IPS-NIHi11 (cell line): ENCODE measurements around the gene RELN.
"Not testable (repeated sequence)": the region's sequence is repeated elsewhere in the genome, so short reads cannot be mapped to it uniquely, and the experiment has no call there.

Experiments
- DNase-seq: peaks from one replicate; pipeline ENCODE4 v3.0.0; 2012; ENCODE audit warnings: mixed read lengths, low spot score

RELN gene

GRCh38 chr7:103989200-103989784 is at the start of gene RELN:
TSS of gene RELN (minus strand) at chr7:103989658. CDS start at chr7:103989356, 302 bp downstream.
- DNase-seq = peak; percentile 67

GRCh38 chr7:104038136-104038535 is 48.7 kb upstream of the RELN start:
- no peak for DNase-seq

- DNase-seq = not testable (repeated sequence)
Measured at GRCh38 chr7:104036889-104037288, 47.4 kb upstream of the RELN start.

- no peak for DNase-seq
Measured at GRCh38 chr7:104035351-104035750, 45.9 kb upstream of the RELN start.

GRCh38 chr7:104034679-104035078 is 45.2 kb upstream of the RELN start:
- DNase-seq = no peak

- no peak for DNase-seq
Measured at GRCh38 chr7:104033837-104034236, 44.4 kb upstream of the RELN start.

GRCh38 chr7:104032486-104032885 is 43.0 kb upstream of the RELN start:
- no peak for DNase-seq

GRCh38 chr7:104029765-104030164 is 40.3 kb upstream of the RELN start:
- no peak for DNase-seq

GRCh38 chr7:104024632-104025031 is 35.2 kb upstream of the RELN start:
- no peak for DNase-seq

GRCh38 chr7:104023100-104023499 is 33.6 kb upstream of the RELN start:
- DNase-seq = no peak

GRCh38 chr7:104018425-104018824 is 29.0 kb upstream of the RELN start:
- no peak for DNase-seq

GRCh38 chr7:104017001-104017400 is 27.5 kb upstream of the RELN start:
- DNase-seq = no peak

- no peak for DNase-seq
Measured at GRCh38 chr7:104012835-104013234, 23.4 kb upstream of the RELN start.

GRCh38 chr7:104011829-104012228 is 22.4 kb upstream of the RELN start:
- no peak for DNase-seq

GRCh38 chr7:104010052-104010909 is 20.8 kb upstream of the RELN start:
- DNase-seq = no peak

GRCh38 chr7:104008107-104008506 is 18.6 kb upstream of the RELN start:
- no peak for DNase-seq

GRCh38 chr7:104007614-104008013 is 18.2 kb upstream of the RELN start:
- no peak for DNase-seq

- no peak for DNase-seq
Measured at GRCh38 chr7:104005197-104005596, 15.7 kb upstream of the RELN start.

GRCh38 chr7:103996639-103997038 is 7.2 kb upstream of the RELN start:
- DNase-seq = no peak

- no peak for DNase-seq
Measured at GRCh38 chr7:103996017-103996551, 6.6 kb upstream of the RELN start.

- DNase-seq = no peak
Measured at GRCh38 chr7:103995554-103995953, 6.1 kb upstream of the RELN start.

GRCh38 chr7:103993551-103993950 is 4.1 kb upstream of the RELN start:
- no peak for DNase-seq

GRCh38 chr7:103991406-103991805 is 1.9 kb upstream of the RELN start:
- no peak for DNase-seq
